Cerebellar nuclear complex (tissue), 1 donor: ENCODE measurements around the gene ZNF697.
"Not testable (repeated sequence)": the region's sequence is repeated elsewhere in the genome, so short reads cannot be mapped to it uniquely, and the experiment has no call there.

Experiments
- DNase-seq, 2 experiments: peaks; one replicate each; lab custom pipeline; 2025; lab: John Stamatoyannopoulos, UW

Gene ZNF697

DNA sequence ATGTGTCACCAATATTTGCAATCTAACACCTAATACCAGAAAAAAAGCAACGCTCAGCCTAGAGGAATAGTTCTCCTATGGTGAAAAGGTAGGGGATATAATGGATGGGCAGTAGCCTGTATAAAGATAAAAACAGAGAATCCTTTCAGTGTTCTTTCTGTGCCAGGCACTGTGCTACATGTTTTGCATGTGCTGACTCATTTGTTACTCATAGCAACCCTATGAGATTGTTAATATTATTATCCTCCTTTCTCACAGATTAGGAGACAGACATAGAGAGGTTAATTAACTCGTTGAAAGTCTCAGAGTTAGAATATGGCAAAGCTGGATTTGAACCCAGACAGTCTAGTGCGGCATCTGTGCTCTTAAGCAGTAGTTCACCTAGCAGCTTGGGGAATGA lies 45.3 kb downstream of the ZNF697 start:
- not testable (repeated sequence) for DNase-seq

DNA sequence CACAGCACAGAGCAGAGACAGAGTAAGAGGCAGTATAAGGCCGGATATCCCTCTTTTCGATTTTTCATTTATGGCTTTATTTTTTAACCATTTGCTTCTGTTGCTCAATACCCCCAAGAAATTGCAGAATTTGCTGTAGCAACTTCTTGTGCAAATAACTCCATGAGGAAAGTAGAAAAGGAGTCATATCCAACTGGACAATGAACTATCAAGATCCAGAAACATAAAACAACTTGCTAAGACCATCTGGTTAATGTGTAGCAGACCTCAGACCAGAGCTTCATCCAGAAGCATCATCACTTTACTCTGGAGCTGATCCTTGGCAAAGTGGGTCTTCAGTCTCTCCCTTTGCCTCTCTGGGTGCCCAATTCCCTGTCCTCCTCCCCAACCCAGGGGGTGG lies 45.9 kb downstream of the ZNF697 start:
- no peak for DNase-seq

DNA sequence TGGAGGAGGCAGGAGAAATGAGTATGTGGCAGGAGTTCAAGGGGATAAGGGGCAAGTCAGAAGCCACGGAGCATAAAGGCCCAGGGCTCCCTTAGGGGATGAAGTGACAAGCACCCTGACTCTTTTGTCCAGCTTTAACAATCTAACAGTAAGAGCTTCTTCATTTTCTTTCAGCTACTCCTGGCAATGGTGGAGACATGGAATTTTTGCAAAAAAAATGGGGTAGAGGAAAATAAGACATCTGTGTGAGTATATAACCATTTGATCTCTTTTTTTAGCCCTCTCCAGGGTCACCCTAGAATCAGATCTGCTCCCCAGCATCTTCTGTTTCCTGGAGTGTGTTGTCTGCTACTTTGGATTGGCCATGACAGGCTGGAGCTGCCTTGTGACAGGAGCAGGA lies 47.1 kb downstream of the ZNF697 start:
- DNase-seq = no peak

- DNase-seq = no peak
These were observed 47.5 kb downstream of the ZNF697 start for GRCh38 chr1:119600561-119600960.

- DNase-seq = no peak
These were observed 52.5 kb downstream of the ZNF697 start for GRCh38 chr1:119595606-119596005.

- DNase-seq = no peak
These were observed 52.9 kb downstream of the ZNF697 start for GRCh38 chr1:119595168-119595567.

- DNase-seq = no peak
These were observed 53.7 kb downstream of the ZNF697 start for GRCh38 chr1:119594376-119594775.

DNA sequence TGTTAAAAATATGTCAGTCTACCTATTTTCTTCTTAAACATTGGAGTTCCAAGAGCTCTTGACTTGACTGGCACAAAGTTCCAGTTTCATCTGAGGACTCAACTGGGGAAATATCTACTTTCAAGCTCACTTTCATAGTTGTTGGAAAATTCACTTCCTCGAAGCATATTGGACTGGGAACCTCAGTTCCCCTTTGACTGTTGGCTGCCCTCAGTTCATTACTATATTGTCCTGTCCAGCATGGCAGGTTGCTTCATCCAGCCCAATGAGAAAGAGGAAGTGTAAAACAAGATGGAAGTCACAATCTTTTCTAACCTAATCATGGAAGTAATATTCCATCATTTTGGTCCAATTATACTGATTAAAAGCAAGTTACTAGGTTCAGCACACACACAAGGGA lies 54.3 kb downstream of the ZNF697 start:
- no peak for DNase-seq

- DNase-seq = no peak
These were observed 57.7 kb downstream of the ZNF697 start for GRCh38 chr1:119590393-119590792.

DNA sequence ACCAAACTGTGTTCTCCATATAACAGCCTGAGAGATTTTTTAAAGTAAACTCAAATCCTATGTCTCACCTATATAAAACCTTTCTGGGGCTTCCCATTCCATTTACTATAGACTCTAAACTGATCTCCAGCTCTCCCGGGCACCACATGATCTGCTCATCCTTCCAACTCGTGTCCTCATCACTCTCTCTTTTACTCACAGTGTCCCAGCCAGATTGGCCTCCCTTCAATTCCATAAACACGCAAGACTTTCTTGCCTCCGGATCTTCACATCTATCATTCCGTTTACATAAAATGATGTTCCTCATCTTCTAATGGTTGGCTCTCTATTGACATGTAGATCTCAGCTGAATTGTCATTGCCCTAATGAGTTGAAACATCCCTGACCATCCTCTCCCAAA lies 59.4 kb downstream of the ZNF697 start:
- no peak for DNase-seq

- no peak for DNase-seq
These were observed 60.7 kb downstream of the ZNF697 start for GRCh38 chr1:119587341-119587740.

DNA sequence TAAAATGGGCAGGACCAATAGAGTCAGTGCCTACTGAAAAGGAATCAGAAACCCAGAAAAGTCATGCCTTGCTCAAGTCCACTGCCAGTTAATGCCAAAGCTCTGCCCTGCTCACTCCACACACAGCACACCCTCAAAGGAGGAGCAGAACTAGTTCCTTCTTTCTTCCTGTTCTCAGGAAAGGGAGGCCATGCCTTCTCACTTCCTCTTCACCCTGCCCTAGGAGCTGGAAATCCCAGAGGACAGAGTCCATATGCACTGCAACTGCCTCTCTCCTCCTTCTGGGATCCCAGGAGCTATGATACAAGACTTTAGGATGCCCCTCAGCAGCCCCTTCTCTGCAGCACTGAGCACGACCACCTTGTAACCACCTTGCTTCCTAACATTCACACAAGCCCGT lies 62.3 kb downstream of the ZNF697 start:
- DNase-seq = not testable (repeated sequence)

DNA sequence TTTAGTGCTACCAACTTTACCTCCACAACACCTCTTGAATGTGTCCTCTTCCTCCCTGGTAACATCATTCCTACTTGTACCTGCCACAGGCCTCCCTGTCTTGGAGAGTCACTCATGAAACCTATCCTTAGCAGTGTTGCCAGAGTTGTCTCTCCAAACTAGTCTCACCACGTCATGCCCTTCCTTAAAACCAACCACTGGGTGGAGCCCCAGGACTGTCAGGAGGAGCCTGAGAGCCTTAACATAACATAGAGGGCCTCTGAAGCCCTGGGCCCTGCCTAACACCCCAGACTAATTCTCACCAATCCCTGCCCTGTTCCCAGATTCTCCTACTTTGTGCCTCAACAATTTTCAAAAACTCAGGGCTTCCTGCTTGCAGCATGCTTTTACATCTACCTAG lies 65.3 kb downstream of the ZNF697 start:
- no peak for DNase-seq

DNA sequence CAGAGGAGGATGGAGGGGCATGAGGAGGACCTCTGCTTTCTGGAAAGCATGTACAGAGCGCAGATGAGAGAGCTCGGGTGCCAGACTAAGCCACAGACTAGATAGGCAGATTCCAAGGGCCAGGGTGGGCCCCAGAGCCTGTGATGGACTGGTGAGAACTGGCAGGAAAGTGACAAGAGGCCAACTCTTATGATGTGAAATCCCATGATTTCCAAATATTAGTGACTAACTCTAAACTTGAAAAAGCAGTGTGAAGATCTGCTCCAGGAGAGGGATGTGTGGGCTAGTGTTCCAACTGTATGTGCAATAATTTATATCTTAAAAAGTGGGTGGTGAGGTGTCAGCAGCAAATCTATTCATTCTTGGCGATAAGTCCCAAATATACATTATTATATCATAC lies 67.0 kb downstream of the ZNF697 start:
- DNase-seq = not testable (repeated sequence)

- no peak for DNase-seq
These were observed 74.2 kb downstream of the ZNF697 start for GRCh38 chr1:119573886-119574285.

DNA sequence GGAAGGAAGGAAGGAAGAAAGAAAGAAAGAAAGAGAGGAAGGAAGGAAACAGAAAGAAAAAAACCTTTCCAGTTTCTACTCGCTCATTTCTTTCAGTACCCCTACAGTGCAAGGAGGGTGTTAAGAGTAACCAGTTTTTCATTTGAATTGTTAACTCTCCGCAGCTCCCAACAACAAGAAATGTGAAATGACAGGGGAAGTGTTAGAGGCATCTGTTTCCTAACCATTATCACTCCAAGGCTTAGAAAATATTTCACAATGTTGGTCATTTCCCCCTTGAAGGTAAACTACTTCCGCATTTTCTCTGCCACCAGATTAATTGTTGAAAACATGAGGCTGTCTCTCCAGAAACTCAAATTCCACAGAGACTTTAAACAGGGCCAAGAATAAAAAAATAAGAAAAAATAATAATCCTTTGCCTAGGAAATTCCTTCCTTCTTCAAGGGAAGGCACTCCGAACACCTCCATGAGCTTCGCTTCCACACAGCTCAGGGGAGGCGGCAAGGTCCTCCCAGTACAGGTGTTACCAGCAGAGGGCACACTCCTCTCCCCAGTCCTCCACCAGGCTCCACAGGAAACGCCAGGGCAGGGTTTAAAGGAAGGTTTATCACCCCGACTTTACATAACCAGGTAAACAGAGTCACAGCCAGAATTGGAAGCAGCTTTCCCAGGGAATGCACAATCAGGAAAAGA lies 78.0 kb downstream of the ZNF697 start:
- DNase-seq = not testable (repeated sequence)
